ENCODE results near the gene YAP1.
"Not testable (repeated sequence)": the region's sequence is repeated elsewhere in the genome, so short reads cannot be mapped to it uniquely, and the experiment has no call there.

Gene YAP1

GRCh38 chr11:102166175-102167064, 56.2 kb downstream of the YAP1 start:
- no peak for DNase-seq

- no peak for DNase-seq
Observed at GRCh38 chr11:102168481-102168880, 58.2 kb downstream of the YAP1 start.

GRCh38 chr11:102171101-102171500, 60.9 kb downstream of the YAP1 start:
- no peak for DNase-seq

- DNase-seq = no peak
Observed at GRCh38 chr11:102172127-102172848, 62.0 kb downstream of the YAP1 start.

GRCh38 chr11:102177126-102177525, 66.9 kb downstream of the YAP1 start:
- no peak for DNase-seq

GRCh38 chr11:102177974-102178631, 67.9 kb downstream of the YAP1 start:
- DNase-seq = no peak

- DNase-seq = no peak
Observed at GRCh38 chr11:102179371-102179770, 69.1 kb downstream of the YAP1 start.

GRCh38 chr11:102184269-102184987, 74.2 kb downstream of the YAP1 start:
- DNase-seq = no peak

GRCh38 chr11:102186551-102187191, 76.4 kb downstream of the YAP1 start:
- no peak for DNase-seq

GRCh38 chr11:102187416-102188151, 77.3 kb downstream of the YAP1 start:
- DNase-seq = no peak

- no peak for DNase-seq
Observed at GRCh38 chr11:102188488-102188887, 78.2 kb downstream of the YAP1 start.

GRCh38 chr11:102191832-102192231, 81.6 kb downstream of the YAP1 start:
- no peak for DNase-seq

GRCh38 chr11:102192349-102193066, 82.3 kb downstream of the YAP1 start:
- no peak for DNase-seq

GRCh38 chr11:102194257-102194656, 84.0 kb downstream of the YAP1 start:
- DNase-seq = no peak

GRCh38 chr11:102194990-102195389, 84.7 kb downstream of the YAP1 start:
- DNase-seq = no peak

GRCh38 chr11:102196351-102196750, 86.1 kb downstream of the YAP1 start:
- no peak for DNase-seq

- DNase-seq = no peak
Observed at GRCh38 chr11:102196816-102197215, 86.6 kb downstream of the YAP1 start.

GRCh38 chr11:102197670-102198139, 87.5 kb downstream of the YAP1 start:
- DNase-seq = no peak

GRCh38 chr11:102199673-102200072, 89.4 kb downstream of the YAP1 start:
- DNase-seq = no peak

GRCh38 chr11:102200325-102200724, 90.1 kb downstream of the YAP1 start:
- DNase-seq = not testable (repeated sequence)

GRCh38 chr11:102201776-102202175, 91.5 kb downstream of the YAP1 start:
- no peak for DNase-seq

Measured in NCI-H1417 treated with DMSO at 0.1 percent for 48 hours (cell line).